NB4 (cell line): ENCODE measurements around the gene GRP.

Source experiments
- CTCF ChIP-seq: IDR thresholded peaks from one replicate; pipeline ENCODE4 v1.5.1; 2012; ENCODE audit warnings: low read depth, low read length
- POLR2A ChIP-seq: IDR thresholded peaks from 2 replicates; pipeline ENCODE4 v1.6.1; 2011; ENCODE audit warnings: mild to moderate bottlenecking; ENCODE audit not compliant: insufficient read length; ENCODE audit errors: extremely low read depth

- TF ChIP-seq POLR2A (no peak), CTCF (peak; percentile 67)
Measured at GRCh38 chr18:59249199-59249774, 29.3 kb downstream of the GRP start.
